ENCODE measurements around the gene FOXP4. TPM values are rescaled to one million over a fixed set of nuclear protein-coding genes. Genes with fewer than 3 reads are reported as not detected.

The FOXP4 gene
- total RNA-seq, 1 experiment from 2014 or later, result 32.3 TPM

DNA sequence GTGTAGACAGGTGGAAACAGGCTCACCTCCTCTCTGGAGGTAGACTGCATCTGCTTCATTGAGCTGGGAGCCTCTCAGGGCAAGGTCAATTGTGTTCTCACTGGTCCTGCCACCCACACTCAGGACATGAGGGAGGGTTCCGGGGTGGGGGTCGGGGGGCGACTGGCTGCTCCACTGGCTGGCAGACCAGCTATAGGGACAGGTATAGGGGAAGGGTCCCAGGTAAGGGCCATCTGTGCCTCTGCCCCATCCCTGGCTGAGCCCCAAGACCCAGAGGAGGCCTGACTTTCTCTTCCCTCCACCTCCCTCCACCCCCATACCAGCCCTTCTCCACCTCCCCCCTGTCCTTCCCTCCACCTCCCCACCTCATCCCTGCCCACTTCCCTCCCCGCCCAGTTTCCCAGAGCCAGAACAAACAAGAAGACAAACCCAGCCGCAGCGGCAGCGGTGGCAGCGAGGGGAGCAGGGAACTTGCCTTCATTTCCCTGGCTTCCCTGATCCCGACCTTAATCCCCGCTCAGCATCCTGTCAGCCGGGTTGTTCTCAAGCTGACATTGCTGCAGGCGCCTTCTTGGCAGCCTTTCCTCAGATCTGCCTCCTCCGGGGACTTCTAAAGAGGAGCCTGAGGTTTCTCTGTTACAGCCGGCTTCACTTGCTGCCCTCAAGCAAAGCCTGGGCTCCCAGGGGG is 18.3 kb upstream of the FOXP4 start (continued):
- TF ChIP-seq MAX (IDR thresholded peaks at IDR 0.05) (no peak), ZNF274 (IDR thresholded peaks at IDR 0.05; ENCODE audit: low read depth, low read length) (no peak), SP1 (IDR thresholded peaks at IDR 0.05; ENCODE audit: low read depth) (no peak), POLR2A (IDR thresholded peaks at IDR 0.05; ENCODE audit: borderline replicate concordance, extremely low read depth, insufficient read depth, insufficient read length) (no peak), EGR1 (IDR thresholded peaks at IDR 0.05; ENCODE audit: low read depth) (no peak), CBX3 (IDR thresholded peaks at IDR 0.05; ENCODE audit: low read depth) (no peak)

DNA sequence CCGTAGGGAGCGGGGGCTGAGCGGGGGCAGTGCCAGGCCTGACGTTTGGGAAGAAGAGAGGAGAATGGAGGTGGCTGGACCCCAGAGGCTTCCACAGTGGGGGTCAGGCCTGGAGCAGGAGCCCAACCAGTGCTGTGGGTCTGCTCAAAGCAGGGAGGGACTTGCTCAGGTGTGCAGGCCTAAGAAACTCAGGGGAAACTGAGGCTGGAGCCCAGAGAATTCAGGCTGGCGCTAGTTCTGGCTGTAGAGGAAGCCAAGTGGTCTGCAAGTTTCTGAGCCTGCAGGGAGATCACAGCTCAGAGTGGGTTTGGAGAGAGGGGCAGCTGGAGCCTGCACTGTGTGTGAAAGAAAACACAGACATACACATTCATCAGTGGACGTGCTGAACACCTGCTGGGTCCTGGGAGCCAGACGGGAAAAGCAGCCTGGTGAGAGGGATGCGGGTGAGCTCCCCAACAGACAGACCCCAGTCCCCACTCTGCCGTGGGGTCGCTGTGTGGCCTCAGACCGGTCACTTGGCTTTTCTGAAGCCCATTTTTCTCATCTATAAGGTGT is 17.7 kb upstream of the FOXP4 start:
- Histone ChIP-seq H3K27me3 (ENCODE audit: insufficient read depth, low read length) (no peaks in the 10 kb centered on the region), H3K9ac (ENCODE audit: low read length) (no peak overlapping the region), H3K4me3 (replicated peaks in 1 of 2; ENCODE audit: low read depth in 1 of 2, low read length in 2 of 2) (no peak overlapping the region), H3K79me2 (ENCODE audit: insufficient read depth, low read length) (no peaks in the 10 kb centered on the region), H3K36me3 (ENCODE audit: control insufficient read depth in 1 of 2, insufficient read depth in 2 of 2, low read length in 2 of 2) (no peaks in the 10 kb centered on the region), H3K9me3 (ENCODE audit: control insufficient read depth in 1 of 2, insufficient read depth in 1 of 2, low read depth in 1 of 2, low read length in 2 of 2) (no peaks in the 10 kb centered on the region), H4K20me1 (ENCODE audit: insufficient read depth) (no peaks in the 10 kb centered on the region), H2AFZ (ENCODE audit: low read depth, low read length, poor library complexity, severe bottlenecking) (no peak overlapping the region), H3K4me1 (ENCODE audit: control insufficient read depth in 1 of 2, insufficient read depth in 2 of 2, low read length in 2 of 2) (peaks cover 14 to 22% of the 10 kb centered on the region in 2 experiments), H3K27ac (ENCODE audit: low read depth, low read length) (no peak overlapping the region), H3K9me2 (ENCODE audit: insufficient read depth) (no peaks in the 10 kb centered on the region), H3K4me2 (ENCODE audit: low read length) (no peak overlapping the region)
- no peak for ATAC-seq
- BruUV-seq (replicated peaks), result no TSS peak
- ChIA-PET POLR2A (interaction anchor here (1.3 kb wide), 1 partner anchor 11 kb away, joined by 3 read pairs; no protein-coding TSS in a partner anchor), CTCF (no interaction called here), RAD21 (ENCODE audit: low non-redundant PET in 1 of 2, low total read pairs in 2 of 2, uncharacterized antibody in 2 of 2, unreplicated experiment in 2 of 2) (no interaction called here)
- intact Hi-C loops (cut with micrococcal nuclease), result no loop called here
- no peak for DNase-seq (ENCODE audit: low read depth, low spot score)
- TF ChIP-seq CBX3 (IDR thresholded peaks at IDR 0.05; ENCODE audit: low read depth) (no peak), FOSL1 (IDR thresholded peaks at IDR 0.05; ENCODE audit: low read depth) (no peak), MAX (IDR thresholded peaks at IDR 0.05) (no peak), SIN3A (IDR thresholded peaks at IDR 0.05; ENCODE audit: low read depth) (no peak), JUND (IDR thresholded peaks at IDR 0.05) (no peak), ZFX (IDR thresholded peaks at IDR 0.05) (no peak), TCF7L2 (IDR thresholded peaks at IDR 0.05; ENCODE audit: borderline replicate concordance, extremely low read depth, insufficient read depth, insufficient read length) (no peak), SP1 (IDR thresholded peaks at IDR 0.05; ENCODE audit: low read depth) (no peak), EZH2phosphoT487 (IDR thresholded peaks at IDR 0.05; ENCODE audit: borderline replicate concordance) (no peak), YY1 (IDR thresholded peaks at IDR 0.05; ENCODE audit: extremely low read depth, insufficient replicate concordance, low read depth, low read length) (no peak), RAD21 (IDR thresholded peaks at IDR 0.05; ENCODE audit: low read depth) (no peak), EGR1 (IDR thresholded peaks at IDR 0.05; ENCODE audit: low read depth) (no peak), ELF1 (IDR thresholded peaks at IDR 0.05; ENCODE audit: borderline replicate concordance, low read depth) (no peak), ZBTB33 (IDR thresholded peaks at IDR 0.05; ENCODE audit: extremely low read depth, insufficient replicate concordance, low read length) (no peak), POLR2A (IDR thresholded peaks at IDR 0.05; ENCODE audit: borderline replicate concordance, extremely low read depth, insufficient read depth, insufficient read length) (no peak), SRF (IDR thresholded peaks at IDR 0.05; ENCODE audit: low read depth) (no peak)
- TF ChIP-seq, protein P1, sequence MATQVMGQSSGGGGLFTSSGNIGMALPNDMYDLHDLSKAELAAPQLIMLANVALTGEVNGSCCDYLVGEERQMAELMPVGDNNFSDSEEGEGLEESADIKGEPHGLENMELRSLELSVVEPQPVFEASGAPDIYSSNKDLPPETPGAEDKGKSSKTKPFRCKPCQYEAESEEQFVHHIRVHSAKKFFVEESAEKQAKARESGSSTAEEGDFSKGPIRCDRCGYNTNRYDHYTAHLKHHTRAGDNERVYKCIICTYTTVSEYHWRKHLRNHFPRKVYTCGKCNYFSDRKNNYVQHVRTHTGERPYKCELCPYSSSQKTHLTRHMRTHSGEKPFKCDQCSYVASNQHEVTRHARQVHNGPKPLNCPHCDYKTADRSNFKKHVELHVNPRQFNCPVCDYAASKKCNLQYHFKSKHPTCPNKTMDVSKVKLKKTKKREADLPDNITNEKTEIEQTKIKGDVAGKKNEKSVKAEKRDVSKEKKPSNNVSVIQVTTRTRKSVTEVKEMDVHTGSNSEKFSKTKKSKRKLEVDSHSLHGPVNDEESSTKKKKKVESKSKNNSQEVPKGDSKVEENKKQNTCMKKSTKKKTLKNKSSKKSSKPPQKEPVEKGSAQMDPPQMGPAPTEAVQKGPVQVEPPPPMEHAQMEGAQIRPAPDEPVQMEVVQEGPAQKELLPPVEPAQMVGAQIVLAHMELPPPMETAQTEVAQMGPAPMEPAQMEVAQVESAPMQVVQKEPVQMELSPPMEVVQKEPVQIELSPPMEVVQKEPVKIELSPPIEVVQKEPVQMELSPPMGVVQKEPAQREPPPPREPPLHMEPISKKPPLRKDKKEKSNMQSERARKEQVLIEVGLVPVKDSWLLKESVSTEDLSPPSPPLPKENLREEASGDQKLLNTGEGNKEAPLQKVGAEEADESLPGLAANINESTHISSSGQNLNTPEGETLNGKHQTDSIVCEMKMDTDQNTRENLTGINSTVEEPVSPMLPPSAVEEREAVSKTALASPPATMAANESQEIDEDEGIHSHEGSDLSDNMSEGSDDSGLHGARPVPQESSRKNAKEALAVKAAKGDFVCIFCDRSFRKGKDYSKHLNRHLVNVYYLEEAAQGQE (IDR thresholded peaks at IDR 0.05; ENCODE audit: low read depth), result no peak
- TF ChIP-seq, protein P2, sequence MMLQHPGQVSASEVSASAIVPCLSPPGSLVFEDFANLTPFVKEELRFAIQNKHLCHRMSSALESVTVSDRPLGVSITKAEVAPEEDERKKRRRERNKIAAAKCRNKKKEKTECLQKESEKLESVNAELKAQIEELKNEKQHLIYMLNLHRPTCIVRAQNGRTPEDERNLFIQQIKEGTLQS (IDR thresholded peaks at IDR 0.05), result no peak

Measured in HCT116 (cell line).